Keratinocyte (primary cell): ENCODE results near the gene BCAS4.

ENCODE experiments used
- EZH2 ChIP-seq: IDR thresholded peaks from one replicate; pipeline ENCODE4 v1.6.1; 2012; ENCODE audit warnings: inconsistent platforms, mild to moderate bottlenecking, low read length, moderate library complexity
- TF ChIP-seq, protein P1 (sequence below), 3 experiments: IDR thresholded peaks in 1 of 3; conservative IDR thresholded peaks in 1 of 3; optimal IDR thresholded peaks in 1 of 3; 2 replicates in 2 of 3; 3 replicates in 1 of 3; pipeline versions ENCODE3 to v1.5.1; 2011; ENCODE audit warnings: low read length in 3 of 3, mild to moderate bottlenecking in 3 of 3, moderate library complexity in 2 of 3, control low read depth in 1 of 3, inconsistent platforms in 1 of 3; ENCODE audit not compliant: insufficient read depth in 2 of 3; ENCODE audit errors: extremely low read depth in 1 of 3

DNA sequence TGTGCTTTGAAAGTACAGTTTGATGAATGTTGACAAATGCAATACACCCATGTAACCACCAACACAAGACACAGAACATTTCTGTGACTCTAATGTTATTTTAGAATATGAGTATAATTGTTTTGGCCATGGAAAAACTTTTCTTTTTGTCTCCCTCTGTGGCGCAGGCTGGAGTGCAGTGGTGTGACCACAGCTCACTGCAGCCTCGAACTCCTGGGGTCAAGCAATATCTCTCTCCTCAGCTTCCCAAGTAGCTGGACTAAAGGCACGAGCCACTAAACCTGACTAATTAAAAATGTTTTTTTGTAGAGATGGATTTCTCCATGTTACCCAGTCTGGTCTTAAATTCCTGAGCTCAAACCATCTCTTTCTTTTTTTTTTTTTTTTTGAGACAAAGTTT is 20.3 kb upstream of the BCAS4 start:
- TF ChIP-seq, protein P1, sequence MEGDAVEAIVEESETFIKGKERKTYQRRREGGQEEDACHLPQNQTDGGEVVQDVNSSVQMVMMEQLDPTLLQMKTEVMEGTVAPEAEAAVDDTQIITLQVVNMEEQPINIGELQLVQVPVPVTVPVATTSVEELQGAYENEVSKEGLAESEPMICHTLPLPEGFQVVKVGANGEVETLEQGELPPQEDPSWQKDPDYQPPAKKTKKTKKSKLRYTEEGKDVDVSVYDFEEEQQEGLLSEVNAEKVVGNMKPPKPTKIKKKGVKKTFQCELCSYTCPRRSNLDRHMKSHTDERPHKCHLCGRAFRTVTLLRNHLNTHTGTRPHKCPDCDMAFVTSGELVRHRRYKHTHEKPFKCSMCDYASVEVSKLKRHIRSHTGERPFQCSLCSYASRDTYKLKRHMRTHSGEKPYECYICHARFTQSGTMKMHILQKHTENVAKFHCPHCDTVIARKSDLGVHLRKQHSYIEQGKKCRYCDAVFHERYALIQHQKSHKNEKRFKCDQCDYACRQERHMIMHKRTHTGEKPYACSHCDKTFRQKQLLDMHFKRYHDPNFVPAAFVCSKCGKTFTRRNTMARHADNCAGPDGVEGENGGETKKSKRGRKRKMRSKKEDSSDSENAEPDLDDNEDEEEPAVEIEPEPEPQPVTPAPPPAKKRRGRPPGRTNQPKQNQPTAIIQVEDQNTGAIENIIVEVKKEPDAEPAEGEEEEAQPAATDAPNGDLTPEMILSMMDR (optimal IDR thresholded peaks at IDR 0.05 in 1 of 3, IDR thresholded peaks at IDR 0.05 in 1 of 3, conservative IDR thresholded peaks at IDR 0.05 in 1 of 3; ENCODE audit: extremely low read depth in 1 of 3, insufficient read depth in 2 of 3, low read length in 3 of 3): no peak
- TF ChIP-seq EZH2: no peak
